H7 (cell line): Measurements from ENCODE around the gene CNN3. TPM values are rescaled to one million over a fixed set of nuclear protein-coding genes. Genes with fewer than 3 reads are reported as not detected.
"Not testable (repeated sequence)": the region's sequence is repeated elsewhere in the genome, so short reads cannot be mapped to it uniquely, and the experiment has no call there.

ENCODE experiments used
- DNase-seq: peaks from one replicate; pipeline ENCODE4 v3.0.0; 2012
- H3K27me3 ChIP-seq: 2 replicates; pipeline ENCODE4 v1.6.0; 2011; ENCODE audit warnings: mild to moderate bottlenecking, low read length; ENCODE audit not compliant: control insufficient read depth, insufficient read depth
- H3K36me3 ChIP-seq: replicated peaks from 2 replicates; pipeline ENCODE4 v1.5.1; 2011; ENCODE audit warnings: low read length; ENCODE audit not compliant: control insufficient read depth, insufficient read depth
- H3K4me3 ChIP-seq: 2 replicates; pipeline ENCODE4 v1.5.1; 2011; ENCODE audit warnings: low read depth, mild to moderate bottlenecking, control low read depth, low read length, moderate library complexity; ENCODE audit not compliant: insufficient read depth
- total RNA-seq: library from RNA; depleted of rRNA; stranded (reverse); fragments of >200 nt; shearing (Covaris generic); gene quantifications from 2 replicates; pipeline ENCODE4 v1.2.3, GENCODE V29; 2014

The CNN3 gene
- total RNA-seq, 1 experiment from 2014 or later = 364 TPM

DNA sequence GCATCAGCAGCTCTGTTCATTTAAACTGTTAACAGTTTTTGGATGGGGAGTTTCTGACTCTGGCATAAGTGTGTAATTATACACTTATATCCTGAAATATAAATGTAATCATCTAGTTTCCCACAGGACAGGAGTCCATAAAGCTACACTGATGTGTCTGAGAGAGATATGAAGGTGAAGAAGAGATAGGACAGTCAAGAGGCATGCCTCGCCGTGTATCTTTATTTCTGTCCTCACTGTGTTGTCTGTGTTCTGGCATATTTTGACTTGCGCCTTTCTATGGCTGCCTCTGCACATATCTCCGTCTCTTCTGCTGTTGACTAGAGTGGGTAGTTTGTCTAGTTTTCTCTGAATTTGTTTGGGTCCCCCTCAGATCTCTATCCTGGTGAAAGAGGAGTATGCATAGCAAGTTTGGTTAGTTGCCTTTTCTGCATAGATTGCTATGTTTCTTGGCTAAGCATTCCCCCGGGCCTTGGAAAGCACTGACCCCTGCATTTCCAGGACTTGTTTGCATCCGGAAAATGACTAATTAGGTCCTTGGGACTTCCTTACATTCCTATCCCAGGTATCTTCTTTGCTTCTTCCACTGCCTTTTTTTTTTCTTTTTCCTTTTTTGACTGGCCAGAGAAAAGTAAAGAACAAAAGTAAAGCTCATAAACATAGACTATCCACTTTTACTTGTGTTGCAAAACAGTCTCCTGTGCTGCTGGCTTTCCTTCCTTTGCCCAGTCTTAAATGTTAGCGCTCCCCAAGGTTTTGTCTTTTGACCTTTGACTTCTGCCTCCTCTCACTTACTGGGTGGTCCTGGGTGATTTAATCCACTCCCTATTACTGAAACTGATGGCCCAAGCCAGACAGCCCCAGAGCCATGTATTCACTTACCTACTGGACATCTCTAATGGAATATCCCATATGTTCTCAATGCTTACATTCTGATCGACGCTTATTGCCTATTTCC, 27.6 kb upstream of the CNN3 start:
- H3K36me3 ChIP-seq = no peaks in the 10 kb centered on the region
- no peak overlapping the region for H3K4me3 ChIP-seq
- H3K27me3 ChIP-seq = no peaks in the 10 kb centered on the region
- DNase-seq = peak; percentile 9

DNA sequence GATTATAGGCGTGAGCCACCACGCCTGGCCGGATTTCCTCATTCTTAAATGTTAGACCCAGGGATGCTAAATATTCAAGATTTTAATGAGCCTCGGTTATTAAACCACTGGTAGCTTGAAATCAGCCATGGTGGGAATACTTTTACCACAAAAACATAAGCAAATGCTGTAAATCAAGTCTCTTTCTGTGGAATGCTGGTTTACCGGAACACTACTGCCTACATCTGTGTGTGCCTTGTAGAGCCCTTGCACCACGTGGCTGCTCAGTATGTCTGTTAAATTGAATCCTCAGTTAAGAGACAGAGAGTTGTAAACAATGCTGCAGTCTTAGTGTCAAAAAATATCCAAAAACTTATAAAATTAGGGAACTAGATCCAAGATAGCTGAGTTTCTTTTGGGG, 26.8 kb upstream of the CNN3 start:
- H3K4me3 ChIP-seq = no peak overlapping the region
- H3K27me3 ChIP-seq = no peaks in the 10 kb centered on the region
- no peak for DNase-seq
- H3K36me3 ChIP-seq = no peaks in the 10 kb centered on the region

DNA sequence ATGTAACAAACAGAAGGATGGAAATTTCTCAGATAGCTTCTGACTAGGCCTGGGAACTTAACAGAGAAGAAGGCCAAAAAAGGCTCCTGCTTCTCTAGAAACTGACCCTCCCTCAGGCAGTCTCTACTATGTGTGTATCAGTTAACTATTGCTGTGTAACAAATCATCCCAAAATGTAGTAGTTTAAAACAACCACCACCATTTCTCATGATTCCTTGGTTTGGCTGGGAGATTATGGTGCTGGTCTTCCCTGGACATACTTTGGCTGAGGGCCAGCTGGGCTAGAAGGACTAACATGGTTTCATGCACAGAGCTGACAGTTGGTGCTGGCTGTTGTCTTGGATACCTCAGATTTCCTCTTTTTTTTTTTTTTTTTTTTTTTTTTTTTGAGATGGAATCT, 26.2 kb upstream of the CNN3 start:
- no peak for DNase-seq
- no peaks in the 10 kb centered on the region for H3K36me3 ChIP-seq
- no peaks in the 10 kb centered on the region for H3K27me3 ChIP-seq
- H3K4me3 ChIP-seq = no peak overlapping the region

DNA sequence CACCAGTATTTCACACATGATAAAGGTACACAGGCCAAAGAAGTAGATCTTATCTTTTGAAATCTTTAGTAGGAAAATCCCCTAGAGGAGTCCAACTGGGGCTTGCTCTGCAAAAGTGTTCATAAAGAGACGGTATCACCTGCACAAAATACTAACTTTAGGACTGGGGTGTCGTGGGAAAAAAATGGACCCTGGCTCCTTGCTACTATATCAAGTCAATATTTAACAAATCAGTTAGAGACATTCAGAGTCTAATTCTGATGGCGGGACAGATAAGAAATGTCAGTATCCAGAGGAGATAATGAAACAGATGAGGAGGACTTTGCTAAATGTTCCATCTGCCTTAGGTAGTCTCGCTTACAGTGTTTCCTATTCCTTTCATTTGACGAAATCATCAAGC, 25.6 kb upstream of the CNN3 start:
- DNase-seq = no peak
- Histone ChIP-seq H3K27me3 (no peaks in the 10 kb centered on the region), H3K4me3 (no peak overlapping the region), H3K36me3 (no peaks in the 10 kb centered on the region)

DNA sequence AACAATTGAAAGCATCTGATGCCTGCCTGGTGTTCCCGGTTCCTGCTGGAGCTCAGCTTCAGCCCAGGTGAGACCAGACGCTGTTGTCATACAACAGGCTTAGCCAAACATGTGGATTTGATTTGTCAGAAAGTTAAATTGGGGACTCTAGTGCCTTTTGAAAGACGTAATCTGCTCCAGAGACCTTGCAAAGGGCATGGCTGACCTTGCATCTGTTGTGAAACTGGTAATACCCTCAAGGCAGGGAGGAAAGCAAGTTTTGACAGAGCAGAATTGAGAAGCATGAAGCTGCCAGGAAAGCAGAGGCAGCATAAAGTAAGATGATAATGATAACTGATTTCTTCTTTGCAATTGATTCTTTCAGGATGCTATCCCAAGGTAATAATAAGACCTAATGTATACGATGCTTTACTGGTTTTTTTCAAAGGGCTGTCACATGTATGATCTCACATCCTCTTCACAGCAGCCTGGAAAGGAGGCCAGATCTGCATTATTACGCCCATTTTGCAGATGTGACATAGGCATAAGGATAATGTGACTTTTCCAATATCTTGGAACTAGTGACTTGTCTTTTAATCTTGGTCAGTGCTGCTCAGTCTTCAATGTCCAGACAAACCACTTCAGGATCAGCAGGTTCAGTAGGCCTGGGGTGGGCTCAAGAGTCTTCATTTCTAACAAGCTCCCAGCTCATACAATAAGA, 24.7 kb upstream of the CNN3 start:
- no peaks in the 10 kb centered on the region for H3K36me3 ChIP-seq
- no peaks in the 10 kb centered on the region for H3K27me3 ChIP-seq
- no peak for DNase-seq
- no peak overlapping the region for H3K4me3 ChIP-seq

DNA sequence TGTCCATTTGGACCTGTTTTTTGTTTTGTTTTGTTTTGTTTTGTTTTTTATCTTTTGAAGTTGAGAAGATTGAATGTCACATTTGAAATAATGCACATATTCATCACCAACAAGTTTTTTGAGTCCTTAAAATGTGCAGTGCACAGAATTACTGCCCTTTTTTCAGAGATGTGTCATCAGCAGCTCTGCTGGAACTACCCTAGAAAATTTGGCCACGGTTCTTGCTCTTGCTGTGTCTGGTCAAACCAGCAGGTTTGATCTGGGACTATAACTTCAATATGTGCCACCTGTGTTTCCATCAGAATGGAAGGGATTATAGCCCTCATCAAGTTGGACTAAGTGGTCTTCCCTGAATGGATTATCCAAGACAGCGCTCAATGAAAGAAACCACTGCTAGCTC, 24.1 kb upstream of the CNN3 start:
- Histone ChIP-seq H3K4me3 (no peak overlapping the region), H3K36me3 (no peaks in the 10 kb centered on the region), H3K27me3 (no peaks in the 10 kb centered on the region)
- DNase-seq = no peak

DNA sequence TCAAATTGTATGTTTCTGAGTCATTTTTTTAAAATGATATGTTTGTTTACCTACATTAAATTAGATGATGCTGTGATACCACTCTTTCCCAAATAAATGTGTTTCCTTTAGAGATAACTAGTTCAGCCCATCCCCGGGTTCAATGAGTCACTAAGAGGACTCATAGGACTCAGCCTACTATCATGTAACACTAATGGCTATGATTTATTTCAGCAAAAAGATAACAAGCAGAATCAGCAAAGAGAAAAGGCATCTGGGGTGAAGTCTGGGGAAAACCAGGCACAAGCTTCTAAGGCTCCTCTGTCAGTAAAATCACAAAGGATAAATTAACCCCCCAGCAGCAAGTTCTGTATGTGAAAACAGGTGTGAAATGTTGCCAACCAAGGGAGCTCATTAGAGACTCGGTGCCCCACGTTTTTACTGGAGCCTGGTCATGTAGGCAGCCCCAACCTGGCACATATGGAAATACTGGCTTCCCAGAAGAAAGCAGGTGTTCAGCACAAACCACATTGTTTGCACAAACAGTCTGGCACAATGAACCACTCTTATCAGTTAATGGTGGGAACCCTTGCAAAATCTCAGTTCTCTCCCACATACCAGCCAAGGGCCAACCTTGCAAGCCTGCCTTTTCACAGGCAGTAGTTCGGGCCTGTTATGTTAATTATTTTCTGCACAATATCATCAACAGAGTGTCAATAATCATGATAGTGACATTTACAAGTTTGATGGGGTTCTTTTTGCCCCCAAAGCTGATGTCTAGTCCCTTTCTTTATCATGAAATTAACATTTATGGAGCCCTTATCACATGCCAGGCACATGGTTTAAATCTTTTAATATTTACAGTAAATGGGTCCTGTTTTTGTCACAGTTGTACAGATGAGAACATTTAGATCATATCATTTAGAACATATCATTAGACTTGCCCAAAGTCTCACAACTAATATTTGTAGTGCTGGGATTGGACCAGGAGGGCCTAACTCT, 23.1 kb upstream of the CNN3 start:
- H3K4me3 ChIP-seq = no peak overlapping the region
- no peak for DNase-seq
- no peaks in the 10 kb centered on the region for H3K27me3 ChIP-seq
- no peaks in the 10 kb centered on the region for H3K36me3 ChIP-seq

DNA sequence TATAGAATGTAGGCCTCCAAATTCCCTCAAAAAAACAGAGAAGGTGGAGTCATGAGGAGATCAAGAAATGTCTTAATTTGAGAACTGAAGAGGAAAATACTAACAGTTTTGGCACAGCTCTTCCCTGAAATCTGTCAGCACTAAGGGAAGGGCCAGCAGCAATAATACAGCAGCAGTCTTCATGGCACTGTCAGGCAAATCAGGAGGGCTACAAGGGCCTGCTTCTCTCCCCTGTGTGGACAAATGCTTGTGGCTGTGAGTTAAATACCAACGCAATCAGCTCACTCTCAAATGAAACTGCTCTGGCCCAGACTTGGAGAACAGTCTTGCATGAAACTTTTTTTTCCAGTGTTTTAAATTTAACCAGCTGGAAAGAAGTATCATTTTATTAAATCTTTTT, 20.5 kb upstream of the CNN3 start:
- Histone ChIP-seq H3K27me3 (no peaks in the 10 kb centered on the region), H3K36me3 (no peaks in the 10 kb centered on the region), H3K4me3 (no peak overlapping the region)
- no peak for DNase-seq

DNA sequence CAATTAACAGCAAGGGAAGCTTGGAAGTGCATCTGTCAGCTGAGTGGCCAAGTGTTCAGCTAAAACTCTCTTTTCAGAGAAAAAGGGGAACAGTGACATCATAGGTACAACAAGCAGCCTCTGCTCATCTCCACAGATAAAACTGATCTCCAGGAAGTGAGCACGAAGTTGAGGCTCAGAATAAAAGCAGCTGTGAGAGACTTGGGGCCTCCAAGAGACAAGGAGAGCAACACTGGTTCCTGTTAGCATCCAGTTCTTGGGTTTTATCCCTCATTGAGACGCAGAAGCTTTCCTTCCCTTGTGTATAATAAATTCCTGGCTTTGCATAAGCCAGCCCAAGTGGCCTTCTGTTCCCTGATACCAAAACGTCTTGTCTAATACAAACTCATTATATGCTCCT, 20.0 kb upstream of the CNN3 start:
- Histone ChIP-seq H3K36me3 (no peaks in the 10 kb centered on the region), H3K27me3 (no peaks in the 10 kb centered on the region), H3K4me3 (no peak overlapping the region)
- no peak for DNase-seq

DNA sequence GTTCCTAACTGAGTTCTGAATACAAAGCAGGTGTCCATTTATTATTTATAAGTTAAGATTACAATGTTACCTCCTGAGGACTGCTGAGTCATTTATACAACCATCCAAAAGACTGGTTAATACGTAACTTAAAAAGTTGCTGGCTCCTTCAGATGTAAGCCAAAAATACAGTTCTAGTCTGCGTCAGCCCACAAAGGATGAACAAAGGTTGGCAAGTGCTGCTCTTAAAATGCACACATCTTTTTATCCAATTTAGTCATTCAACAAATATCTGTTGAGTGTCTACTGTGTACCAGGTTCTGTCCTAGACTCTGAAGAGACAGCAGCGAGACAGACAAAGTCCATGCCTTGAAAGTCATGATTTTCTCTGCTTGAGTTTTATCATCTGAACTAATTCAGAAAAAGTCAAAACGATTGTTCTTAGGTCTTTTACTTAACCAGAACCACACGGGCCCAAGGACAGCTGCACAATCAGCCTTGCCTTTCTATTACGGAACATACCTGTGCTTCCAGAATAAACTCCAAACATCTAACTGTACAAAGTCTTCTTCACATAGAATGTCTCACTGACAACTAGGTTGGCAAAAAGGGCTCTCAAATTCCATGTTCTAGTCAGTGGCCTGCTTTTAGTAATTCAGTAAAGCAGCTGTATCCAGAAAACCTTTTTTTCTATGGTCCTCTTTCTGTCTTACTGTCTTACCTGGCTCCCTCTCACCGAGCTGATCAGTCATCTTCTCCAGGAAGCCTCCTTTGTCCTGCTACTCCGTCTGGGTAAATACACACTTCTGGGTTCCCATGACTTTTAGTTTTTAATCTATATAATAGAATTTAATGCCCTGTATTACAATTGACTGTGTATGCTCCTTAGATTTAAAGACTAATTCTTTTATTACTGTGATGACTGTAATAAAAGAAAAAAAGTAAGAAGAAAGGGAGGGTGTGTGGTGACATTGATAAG, 15.5 kb upstream of the CNN3 start:
- DNase-seq = no peak
- Histone ChIP-seq H3K27me3 (no peaks in the 10 kb centered on the region), H3K4me3 (no peak overlapping the region), H3K36me3 (no peaks in the 10 kb centered on the region)

DNA sequence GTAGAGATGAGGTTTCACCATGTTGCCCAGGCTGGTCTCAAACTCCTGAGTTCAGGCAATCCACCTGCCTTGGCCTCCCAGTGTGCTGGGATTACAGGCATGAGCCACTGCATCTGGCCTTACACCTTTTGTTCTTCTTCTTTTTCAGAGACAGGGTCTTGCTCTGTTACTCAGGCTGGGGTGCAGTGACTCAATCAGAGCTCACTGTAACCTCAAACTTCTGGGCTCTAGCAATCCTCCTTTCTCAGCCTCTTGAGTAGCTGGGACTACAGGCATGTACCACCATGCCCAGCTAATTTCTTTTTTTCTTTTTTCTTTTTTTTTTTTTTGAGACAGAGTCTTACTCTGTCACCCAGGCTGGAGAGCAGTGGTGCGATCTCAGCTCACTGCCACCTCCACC, 14.6 kb upstream of the CNN3 start:
- not testable (repeated sequence) for H3K36me3 ChIP-seq, H3K27me3 ChIP-seq, H3K4me3 ChIP-seq, DNase-seq

DNA sequence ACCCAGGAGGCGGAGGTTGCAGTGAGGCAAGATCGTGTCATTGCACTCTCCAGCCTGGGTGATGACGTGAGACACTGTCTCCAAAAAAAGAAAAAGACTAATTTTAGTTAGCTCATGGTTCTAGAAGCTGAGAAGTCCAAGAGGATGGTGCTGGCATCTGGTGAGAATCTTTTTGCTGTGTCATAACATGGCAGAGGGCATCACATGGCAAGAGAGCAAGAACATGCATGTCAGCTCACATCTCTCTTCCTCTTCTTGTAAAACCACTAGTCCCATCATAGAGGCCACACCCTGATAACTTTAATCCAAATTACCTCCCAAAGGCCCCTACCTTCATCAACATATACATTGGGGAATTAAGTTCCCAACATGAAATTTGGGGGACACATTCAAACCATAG, 13.8 kb upstream of the CNN3 start:
- no peak for DNase-seq
- no peaks in the 10 kb centered on the region for H3K27me3 ChIP-seq

DNA sequence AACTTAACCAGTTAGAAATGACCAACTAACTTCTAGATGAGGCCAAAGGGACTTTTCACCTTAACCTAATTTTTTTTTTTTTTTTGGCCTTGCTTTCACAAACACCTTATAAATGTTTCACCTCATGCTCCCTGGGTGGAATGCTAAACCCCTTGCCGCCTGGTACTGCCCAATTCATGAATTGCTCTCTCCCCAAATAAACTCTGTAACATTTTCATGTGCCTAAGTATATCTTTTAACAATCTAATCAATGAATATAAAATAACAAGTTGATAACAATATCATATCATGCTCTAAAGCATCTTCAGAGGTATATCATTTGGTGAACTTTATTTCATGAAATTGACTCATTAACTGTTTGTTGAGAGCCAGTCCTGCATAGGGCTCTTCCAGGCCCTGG, 10.9 kb upstream of the CNN3 start:
- no peaks in the 10 kb centered on the region for H3K27me3 ChIP-seq
- H3K4me3 ChIP-seq = no peak overlapping the region
- H3K36me3 ChIP-seq = no peaks in the 10 kb centered on the region; the same call in 1 of the 2 replicates
- no peak for DNase-seq

More for the DNA sequence above, 13.8 kb upstream of the CNN3 start:
- H3K4me3 ChIP-seq = no peak overlapping the region
- no peaks in the 10 kb centered on the region for H3K36me3 ChIP-seq
